CD4-positive, alpha-beta memory T cell (primary cell): ENCODE results near the gene IQGAP2. TPM values are rescaled to one million over a fixed set of nuclear protein-coding genes. Genes with fewer than 3 reads are reported as not detected.
A peak's percentile ranks its signal among the peaks of the same experiment; 100 is the strongest.

Source experiments
- CTCF ChIA-PET: fragments of 350-600 bp; sonication (Branson Sonifier 250); formaldehyde crosslinking; loops from one replicate; lab custom pipeline; 2021; ENCODE audit warnings: inconsistent platforms; ENCODE audit not compliant: partially characterized antibody; lab: Charles Lee
- POLR2A ChIA-PET: fragments of 350-600 bp; sonication (Branson Sonifier 250); formaldehyde crosslinking; loops from one replicate; lab custom pipeline; 2021; ENCODE audit not compliant: partially characterized antibody; lab: Charles Lee
- DNase-seq, 5 donors: peaks; one replicate each; pipeline versions ENCODE4 v3.0.0 to v3.0.0-alpha.2; 2020 to 2022; ENCODE audit warnings: mixed read lengths in 1 of 5
- H3K27ac ChIP-seq: one replicate; pipeline ENCODE4 v1.7.0; 2013; ENCODE audit warnings: low read depth, low read length
- H3K27me3 ChIP-seq: 2 replicates; pipeline ENCODE4 v1.7.0; 2013; ENCODE audit warnings: mild to moderate bottlenecking, low read length, moderate library complexity; ENCODE audit not compliant: insufficient read depth
- H3K36me3 ChIP-seq: 2 replicates; pipeline ENCODE4 v1.7.0; 2013; ENCODE audit warnings: mild to moderate bottlenecking, low read length, moderate library complexity; ENCODE audit not compliant: insufficient read depth
- H3K4me1 ChIP-seq: 2 replicates; pipeline ENCODE4 v1.7.0; 2013; ENCODE audit warnings: mild to moderate bottlenecking, low read length, moderate library complexity; ENCODE audit not compliant: insufficient read depth
- H3K4me3 ChIP-seq, 2 donors: one replicate each; pipeline ENCODE4 v1.7.0; 2013; ENCODE audit warnings: low read length in 2 of 2, mild to moderate bottlenecking in 1 of 2
- H3K9me3 ChIP-seq, 2 donors: one replicate each; pipeline ENCODE4 v1.7.0; 2013; ENCODE audit warnings: low read length in 2 of 2, control low read depth in 1 of 2; ENCODE audit not compliant: control insufficient read depth in 1 of 2
- H3K27ac Mint-ChIP-seq, 7 donors: one replicate each; pipeline ENCODE4 v1.8.0; 2020 to 2021; ENCODE audit warnings: mixed read lengths in 7 of 7, mild to moderate bottlenecking in 6 of 7, inconsistent platforms in 3 of 7, moderate library complexity in 3 of 7
- H3K27me3 Mint-ChIP-seq, 2 donors: one replicate each; pipeline ENCODE4 v1.8.0; 2020 to 2021; ENCODE audit warnings: mixed read lengths in 2 of 2
- H3K36me3 Mint-ChIP-seq, 2 donors: one replicate each; pipeline ENCODE4 v1.8.0; 2020 to 2021; ENCODE audit warnings: mixed read lengths in 2 of 2, inconsistent platforms in 1 of 2, mild to moderate bottlenecking in 1 of 2
- H3K4me1 Mint-ChIP-seq, 4 donors: one replicate each; pipeline ENCODE4 v1.8.0; 2020 to 2021; ENCODE audit warnings: mixed read lengths in 4 of 4, mild to moderate bottlenecking in 1 of 4
- H3K4me3 Mint-ChIP-seq, 8 donors: one replicate each; pipeline ENCODE4 v1.8.0; 2020 to 2021; ENCODE audit warnings: mixed read lengths in 8 of 8, mild to moderate bottlenecking in 7 of 8, moderate library complexity in 6 of 8, inconsistent platforms in 3 of 8
- H3K9me3 Mint-ChIP-seq, 8 donors: one replicate each; pipeline ENCODE4 v1.8.0; 2020 to 2021; ENCODE audit warnings: mixed read lengths in 8 of 8, mild to moderate bottlenecking in 5 of 8, inconsistent platforms in 3 of 8, moderate library complexity in 1 of 8
- intact Hi-C: fragments of 100-400 bp; cut with micrococcal nuclease; formaldehyde crosslinking; loops from one replicate; pipeline ENCODE4 v1.15.1; 2023
- polyA plus RNA-seq, 2 donors: library from polyadenylated mRNA; unstranded; fragments of 300-500 nt; fragmentation: Illumina TruSeq; gene quantifications; one replicate each; pipeline ENCODE4 v1.2.3, GENCODE V29; 2021
- total RNA-seq, 2 experiments: library from RNA; stranded (reverse); gene quantifications; one replicate each; pipeline ENCODE4 v1.2.3, GENCODE V29; 2021

IQGAP2 gene
- total and polyA plus RNA-seq, 4 experiments from 2014 or later = 24.7 to 126 (median 98.5) TPM

GRCh38 chr5:76710991-76711390, 307.9 kb downstream of the IQGAP2 start:
- H3K36me3 Mint-ChIP-seq = peaks cover 1 to 13% of the 10 kb centered on the region in 2 donors
- H3K9me3 ChIP-seq = no peaks in the 10 kb centered on the region
- H3K4me1 ChIP-seq = peaks cover 15% of the 10 kb centered on the region
- no peaks in the 10 kb centered on the region for H3K9me3 Mint-ChIP-seq
- no peak overlapping the region for H3K27ac ChIP-seq
- peaks cover 12 to 32% (median 18%) of the 10 kb centered on the region in 4 donors for H3K4me1 Mint-ChIP-seq
- H3K27me3 ChIP-seq = no peaks in the 10 kb centered on the region
- no peaks in the 10 kb centered on the region for H3K36me3 ChIP-seq
- no peak for DNase-seq
- intact Hi-C loops = no loop called here
- CTCF ChIA-PET = interaction anchor here (1.5 to 3.8 kb wide), 2 partner anchors 28 to 64 kb away, joined by 5 to 28 read pairs; no protein-coding TSS in a partner anchor
- POLR2A ChIA-PET = interaction anchor here (1.0 kb wide), 2 partner anchors 16 to 22 kb away, joined by 3 read pairs; no protein-coding TSS in a partner anchor
- H3K4me3 Mint-ChIP-seq = peak overlapping the region in 1 of 8 donors; percentile 40
- H3K27me3 Mint-ChIP-seq = peaks cover 0 to 3% of the 10 kb centered on the region in 2 donors
- peak overlapping the region in 1 of 7 donors; percentile 35 for H3K27ac Mint-ChIP-seq
- H3K4me3 ChIP-seq = no peak overlapping the region

- peak in 3 of 5 donors; percentile 5 to 42 (median 7) for DNase-seq
Observed at GRCh38 chr5:76714751-76715485, 311.8 kb downstream of the IQGAP2 start.

GRCh38 chr5:76715486-76715735, 312.3 kb downstream of the IQGAP2 start:
- DNase-seq = peak in 2 of 5 donors; percentile 19 to 26
- Histone ChIP-seq H3K36me3 (no peaks in the 10 kb centered on the region), H3K9me3 (no peaks in the 10 kb centered on the region), H3K27ac (peak overlapping the region; percentile 51), H3K27me3 (no peaks in the 10 kb centered on the region), H3K4me1 (peaks cover 26% of the 10 kb centered on the region), H3K4me3 (peak overlapping the region in 1 of 2 donors; percentile 75)
- Mint-ChIP-seq H3K9me3 (no peaks in the 10 kb centered on the region), H3K4me1 (peaks cover 18 to 48% (median 27%) of the 10 kb centered on the region in 4 donors), H3K27me3 (peaks cover 0 to 7% of the 10 kb centered on the region in 2 donors), H3K4me3 (peak overlapping the region; percentile 67 to 90 (median 86)), H3K27ac (peak overlapping the region in 5 of 7 donors; percentile 6 to 72 (median 35)), H3K36me3 (no peaks in the 10 kb centered on the region)
- intact Hi-C loops = no loop called here
- ChIA-PET CTCF (interaction anchor here (0.6 to 7.1 kb wide), 5 partner anchors 23 to 766 kb away, joined by 3 to 95 read pairs (median 3); no protein-coding TSS in a partner anchor), POLR2A (interaction anchor here (1.7 to 5.0 kb wide), 3 partner anchors 18 to 60 kb away, joined by 14 to 41 read pairs (median 23); no protein-coding TSS in a partner anchor)

More at GRCh38 chr5:76714751-76715485, 311.8 kb downstream of the IQGAP2 start:
- H3K4me1 ChIP-seq = peaks cover 26% of the 10 kb centered on the region
- peak overlapping the region; percentile 67 to 90 (median 86) for H3K4me3 Mint-ChIP-seq
- no peaks in the 10 kb centered on the region for H3K9me3 Mint-ChIP-seq
- no peaks in the 10 kb centered on the region for H3K36me3 ChIP-seq
- peak overlapping the region in 6 of 7 donors; percentile 17 to 72 (median 50) for H3K27ac Mint-ChIP-seq
- peaks cover 18 to 49% (median 27%) of the 10 kb centered on the region in 4 donors for H3K4me1 Mint-ChIP-seq
- H3K9me3 ChIP-seq = no peaks in the 10 kb centered on the region
- H3K27me3 Mint-ChIP-seq = peaks cover 0 to 7% of the 10 kb centered on the region in 2 donors
- intact Hi-C loops = no loop called here
- H3K27ac ChIP-seq = no peak overlapping the region
- peak overlapping the region in 1 of 2 donors; percentile 75 for H3K4me3 ChIP-seq
- ChIA-PET POLR2A (interaction anchor here (1.7 to 5.0 kb wide), 3 partner anchors 18 to 60 kb away, joined by 14 to 41 read pairs (median 23); no protein-coding TSS in a partner anchor), CTCF (interaction anchor here (0.6 to 7.1 kb wide), 6 partner anchors 24 to 767 kb away, joined by 3 to 95 read pairs (median 3); no protein-coding TSS in a partner anchor)
- no peaks in the 10 kb centered on the region for H3K27me3 ChIP-seq
- H3K36me3 Mint-ChIP-seq = no peaks in the 10 kb centered on the region

- intact Hi-C loops = loop anchor here (1.0 kb wide), 4 partner anchors 17 to 115 kb away; no protein-coding TSS in a partner anchor
- ChIA-PET POLR2A (interaction anchor here (1.7 to 5.0 kb wide), 4 partner anchors 17 to 60 kb away, joined by 11 to 41 read pairs (median 18); no protein-coding TSS in a partner anchor), CTCF (interaction anchor here (0.6 to 7.1 kb wide), 5 partner anchors 23 to 766 kb away, joined by 3 to 95 read pairs (median 3); no protein-coding TSS in a partner anchor)
- Histone ChIP-seq H3K4me3 (peak within 1 kb of the TSS in 1 of 2 donors; percentile 75), H3K9me3 (no peaks in the 10 kb centered on the region), H3K4me1 (peaks cover 26% of the 10 kb centered on the region), H3K27ac (peak within 1 kb of the TSS; percentile 51), H3K36me3 (no peaks in the 10 kb centered on the region), H3K27me3 (no peaks in the 10 kb centered on the region)
- peak; percentile 51 to 58 (median 57) for DNase-seq
- Mint-ChIP-seq H3K4me1 (peaks cover 13 to 43% (median 24%) of the 10 kb centered on the region in 4 donors), H3K4me3 (peak within 1 kb of the TSS; percentile 67 to 90 (median 86)), H3K27ac (peak within 1 kb of the TSS; percentile 22 to 80 (median 66)), H3K9me3 (no peaks in the 10 kb centered on the region), H3K27me3 (peaks cover 0 to 7% of the 10 kb centered on the region in 2 donors), H3K36me3 (no peaks in the 10 kb centered on the region)
Observed at GRCh38 chr5:76715736-76716455, 312.8 kb downstream of the IQGAP2 start, which contains the start of gene F2R. Gene F2R (plus strand): TSS chr5:76716126. CDS start chr5:76716308, 182 bp downstream.

GRCh38 chr5:76716456-76717157, 313.5 kb downstream of the IQGAP2 start:
- intact Hi-C loops = loop anchor here (1.0 kb wide), 4 partner anchors 17 to 115 kb away; no protein-coding TSS in a partner anchor
- no peaks in the 10 kb centered on the region for H3K27me3 ChIP-seq
- Mint-ChIP-seq H3K27me3 (peaks cover 0 to 7% of the 10 kb centered on the region in 2 donors), H3K27ac (peak overlapping the region; percentile 22 to 80 (median 62)), H3K9me3 (no peaks in the 10 kb centered on the region), H3K4me3 (peak overlapping the region; percentile 67 to 90 (median 86)), H3K36me3 (no peaks in the 10 kb centered on the region), H3K4me1 (peaks cover 10 to 45% (median 24%) of the 10 kb centered on the region in 4 donors)
- H3K9me3 ChIP-seq = no peaks in the 10 kb centered on the region
- CTCF ChIA-PET = interaction anchor here (1.1 to 7.1 kb wide), 6 partner anchors 9 to 59 kb away, joined by 3 to 95 read pairs (median 4); no protein-coding TSS in a partner anchor
- POLR2A ChIA-PET = interaction anchor here (0.5 to 5.0 kb wide), 5 partner anchors 16 to 332 kb away, joined by 3 to 41 read pairs (median 11); no protein-coding TSS in a partner anchor
- H3K36me3 ChIP-seq = no peaks in the 10 kb centered on the region
- H3K27ac ChIP-seq = peak overlapping the region; percentile 51
- peak in 1 of 5 donors; percentile 15 for DNase-seq
- H3K4me3 ChIP-seq = peak overlapping the region in 1 of 2 donors; percentile 75
- peaks cover 26% of the 10 kb centered on the region for H3K4me1 ChIP-seq
